HG03060 (cell line): ENCODE results near the gene PSMA5.
A peak's percentile ranks its signal among the peaks of the same experiment; 100 is the strongest.
"Not testable (repeated sequence)": the region's sequence is repeated elsewhere in the genome, so short reads cannot be mapped to it uniquely, and the experiment has no call there.

Source experiments
- ATAC-seq: cut with Tn5 transposase; IDR thresholded peaks from one replicate; pipeline ENCODE4 v1.9.1; 2021; ENCODE audit warnings: low read depth, moderate number of reproducible peaks; ENCODE audit not compliant: unreplicated experiment

Gene PSMA5

GRCh38 chr1:109393617-109394233 is 32.5 kb downstream of the PSMA5 start:
- no peak for ATAC-seq

- no peak for ATAC-seq
Measured at GRCh38 chr1:109392788-109393616, 33.2 kb downstream of the PSMA5 start.

- ATAC-seq, result no peak
Measured at GRCh38 chr1:109392037-109392787, 34.0 kb downstream of the PSMA5 start.

- ATAC-seq, result peak; percentile 78
Measured at GRCh38 chr1:109391626-109392025, 34.6 kb downstream of the PSMA5 start.

GRCh38 chr1:109391157-109391556 is 35.1 kb downstream of the PSMA5 start:
- ATAC-seq, result no peak

- no peak for ATAC-seq
Measured at GRCh38 chr1:109389638-109390341, 36.5 kb downstream of the PSMA5 start.

- ATAC-seq, result no peak
Measured at GRCh38 chr1:109388884-109389637, 37.2 kb downstream of the PSMA5 start.

GRCh38 chr1:109388208-109388711 is 38.0 kb downstream of the PSMA5 start:
- no peak for ATAC-seq

GRCh38 chr1:109386054-109386717 is 40.1 kb downstream of the PSMA5 start:
- no peak for ATAC-seq

- ATAC-seq, result no peak
Measured at GRCh38 chr1:109385417-109385816, 40.8 kb downstream of the PSMA5 start.

GRCh38 chr1:109383854-109384253 is 42.4 kb downstream of the PSMA5 start:
- no peak for ATAC-seq

GRCh38 chr1:109383087-109383779 is 43.0 kb downstream of the PSMA5 start:
- no peak for ATAC-seq

- no peak for ATAC-seq
Measured at GRCh38 chr1:109381573-109381972, 44.7 kb downstream of the PSMA5 start.

GRCh38 chr1:109379907-109380306 is 46.3 kb downstream of the PSMA5 start:
- ATAC-seq, result no peak

GRCh38 chr1:109379422-109379821 is 46.8 kb downstream of the PSMA5 start:
- no peak for ATAC-seq

- ATAC-seq, result no peak
Measured at GRCh38 chr1:109377698-109378097, 48.5 kb downstream of the PSMA5 start.

GRCh38 chr1:109373696-109374095 is 52.6 kb downstream of the PSMA5 start:
- ATAC-seq, result not testable (repeated sequence)

- ATAC-seq, result no peak
Measured at GRCh38 chr1:109373126-109373525, 53.1 kb downstream of the PSMA5 start.

- ATAC-seq, result no peak
Measured at GRCh38 chr1:109372281-109372680, 54.0 kb downstream of the PSMA5 start.
